HEK293T (cell line): ENCODE data around the gene FAM210A.

Experiments used
- CTCF ChIA-PET: fragments of 350-600 bp; formaldehyde crosslinking; extraction: SDS; loops from one replicate; lab custom pipeline; 2021; ENCODE audit warnings: antibody characterized with exemption, inconsistent platforms; lab: Yijun Ruan, JAX
- POLR2A ChIA-PET: fragments of 350-600 bp; formaldehyde crosslinking; extraction: SDS; loops from one replicate; lab custom pipeline; 2020; ENCODE audit warnings: antibody characterized with exemption, inconsistent platforms; lab: Yijun Ruan, JAX
- DNase-seq: peaks from one replicate; pipeline ENCODE4 v3.0.0; 2012; ENCODE audit warnings: mixed read lengths; ENCODE audit errors: extremely low spot score
- ARNT ChIP-seq: fragments of 450-650 bp; IDR thresholded peaks from 2 replicates; pipeline ENCODE4 v1.6.1; 2017; ENCODE audit warnings: mild to moderate bottlenecking
- BHLHE40 ChIP-seq: fragments of 450-650 bp; IDR thresholded peaks from 2 replicates; pipeline ENCODE4 v1.6.1; 2016; ENCODE audit warnings: mild to moderate bottlenecking, moderate library complexity, borderline replicate concordance
- CTBP1 ChIP-seq: fragments of 450-650 bp; IDR thresholded peaks from 2 replicates; pipeline ENCODE4 v1.6.1; 2016; ENCODE audit warnings: borderline replicate concordance
- ELF4 ChIP-seq: fragments of 450-650 bp; IDR thresholded peaks from 2 replicates; pipeline ENCODE4 v1.6.1; 2017; ENCODE audit warnings: antibody characterized with exemption
- FOXA1 ChIP-seq: fragments of 450-650 bp; IDR thresholded peaks from 2 replicates; pipeline ENCODE4 v1.6.1; 2016; ENCODE audit warnings: mild to moderate bottlenecking
- FOXK2 ChIP-seq: fragments of 450-650 bp; IDR thresholded peaks from 2 replicates; pipeline ENCODE4 v1.6.1; 2016; ENCODE audit warnings: mild to moderate bottlenecking
- FOXM1 ChIP-seq: fragments of 450-650 bp; IDR thresholded peaks from 2 replicates; pipeline ENCODE4 v1.6.1; 2017; ENCODE audit warnings: mild to moderate bottlenecking, borderline replicate concordance
- HDGF ChIP-seq: fragments of 450-650 bp; IDR thresholded peaks from 2 replicates; pipeline ENCODE4 v1.6.1; 2017; ENCODE audit warnings: antibody characterized with exemption, borderline replicate concordance
- L3MBTL2 ChIP-seq: fragments of 450-650 bp; conservative IDR thresholded peaks from 2 replicates; pipeline ENCODE4 v1.6.1; 2016; ENCODE audit warnings: mild to moderate bottlenecking
- LEF1 ChIP-seq: fragments of 450-650 bp; IDR thresholded peaks from 2 replicates; pipeline ENCODE4 v1.6.1; 2017; ENCODE audit warnings: mild to moderate bottlenecking, borderline replicate concordance
- NFRKB ChIP-seq: fragments of 450-650 bp; IDR thresholded peaks from 2 replicates; pipeline ENCODE4 v1.6.1; 2016; ENCODE audit warnings: mild to moderate bottlenecking, moderate library complexity
- PKNOX1 ChIP-seq: fragments of 450-650 bp; IDR thresholded peaks from 2 replicates; pipeline ENCODE4 v1.6.1; 2016
- SP1 ChIP-seq: fragments of 450-650 bp; IDR thresholded peaks from 2 replicates; pipeline ENCODE4 v1.6.1; 2017
- SUZ12 ChIP-seq: fragments of 450-650 bp; IDR thresholded peaks from 2 replicates; pipeline ENCODE4 v1.6.1; 2016; ENCODE audit warnings: mild to moderate bottlenecking
- TARDBP ChIP-seq: fragments of 450-650 bp; IDR thresholded peaks from 2 replicates; pipeline ENCODE4 v1.6.1; 2016
- ZNF384 ChIP-seq: fragments of 450-650 bp; IDR thresholded peaks from 2 replicates; pipeline ENCODE4 v1.6.1; 2016

Gene FAM210A

DNA sequence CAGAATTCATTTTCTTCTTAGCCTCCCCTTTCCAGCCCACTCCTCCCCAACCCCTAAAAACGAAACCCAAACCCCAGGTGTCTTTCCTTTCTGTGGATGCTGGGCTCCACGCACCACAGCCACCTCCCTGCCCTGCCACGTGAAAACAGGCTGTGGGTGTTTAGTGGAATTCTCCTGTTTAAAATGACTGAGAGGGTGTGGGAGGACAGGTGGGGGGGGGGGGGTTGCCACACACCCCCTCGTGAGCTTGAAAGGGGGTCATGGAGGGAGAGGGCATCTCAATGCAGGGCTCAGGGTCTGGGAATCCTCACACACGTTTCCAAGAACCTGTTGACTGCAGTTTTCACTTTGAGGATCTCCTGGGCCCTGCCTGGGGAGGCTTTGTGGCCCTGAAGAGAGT is 110.3 kb downstream of the FAM210A start:
- ChIA-PET POLR2A (no interaction called here), CTCF (no interaction called here)
- DNase-seq, result no peak

GRCh38 chr18:13615432-13615861 is 110.9 kb downstream of the FAM210A start:
- TF ChIP-seq ELF4 (no peak), FOXM1 (no peak), ZNF384 (no peak), BHLHE40 (no peak), PKNOX1 (no peak), SUZ12 (no peak), FOXA1 (no peak)
- DNase-seq, result no peak
- ChIA-PET POLR2A (no interaction called here), CTCF (no interaction called here)

More for the DNA sequence above, 110.3 kb downstream of the FAM210A start:
- no peak for TF ChIP-seq FOXK2
- no peak for TF ChIP-seq BHLHE40
- TF ChIP-seq ELF4, result no peak
- no peak for TF ChIP-seq FOXA1
- TF ChIP-seq L3MBTL2, result no peak
- TF ChIP-seq SP1, result no peak
- TF ChIP-seq FOXM1, result no peak
- TF ChIP-seq NFRKB, result no peak
- TF ChIP-seq LEF1, result no peak
- TF ChIP-seq CTBP1, result no peak
- TF ChIP-seq TARDBP, result no peak
- no peak for TF ChIP-seq PKNOX1
- TF ChIP-seq SUZ12, result no peak
- TF ChIP-seq ZNF384, result no peak

- CTCF ChIA-PET, result no interaction called here
- POLR2A ChIA-PET, result no interaction called here
- DNase-seq, result no peak
- no peak for TF ChIP-seq CTBP1
Measured at GRCh38 chr18:13614641-13615288, 111.6 kb downstream of the FAM210A start.

GRCh38 chr18:13613591-13614501 is 112.5 kb downstream of the FAM210A start:
- ChIA-PET CTCF (no interaction called here), POLR2A (no interaction called here)
- no peak for DNase-seq

More at GRCh38 chr18:13613591-13614501, 112.5 kb downstream of the FAM210A start:
- TF ChIP-seq FOXM1, result no peak
- TF ChIP-seq HDGF, result no peak
- TF ChIP-seq BHLHE40, result no peak
- TF ChIP-seq TARDBP, result no peak
- no peak for TF ChIP-seq FOXA1
- no peak for TF ChIP-seq CTBP1
- no peak for TF ChIP-seq ARNT
- no peak for TF ChIP-seq L3MBTL2
- no peak for TF ChIP-seq ZNF384
- no peak for TF ChIP-seq NFRKB
- TF ChIP-seq LEF1, result no peak
- TF ChIP-seq FOXK2, result no peak
- TF ChIP-seq SUZ12, result no peak
- TF ChIP-seq ELF4, result no peak
- TF ChIP-seq PKNOX1, result no peak
- no peak for TF ChIP-seq SP1
